ENCODE measurements around the gene UQCC2. TPM values are rescaled to one million over a fixed set of nuclear protein-coding genes. Genes with fewer than 3 reads are reported as not detected.

Gene UQCC2
- total and polyA plus RNA-seq, 2 donors (not counting 1 experiment from before 2014, with no cell fraction given): 13.2 to 16.6 TPM

DNA sequence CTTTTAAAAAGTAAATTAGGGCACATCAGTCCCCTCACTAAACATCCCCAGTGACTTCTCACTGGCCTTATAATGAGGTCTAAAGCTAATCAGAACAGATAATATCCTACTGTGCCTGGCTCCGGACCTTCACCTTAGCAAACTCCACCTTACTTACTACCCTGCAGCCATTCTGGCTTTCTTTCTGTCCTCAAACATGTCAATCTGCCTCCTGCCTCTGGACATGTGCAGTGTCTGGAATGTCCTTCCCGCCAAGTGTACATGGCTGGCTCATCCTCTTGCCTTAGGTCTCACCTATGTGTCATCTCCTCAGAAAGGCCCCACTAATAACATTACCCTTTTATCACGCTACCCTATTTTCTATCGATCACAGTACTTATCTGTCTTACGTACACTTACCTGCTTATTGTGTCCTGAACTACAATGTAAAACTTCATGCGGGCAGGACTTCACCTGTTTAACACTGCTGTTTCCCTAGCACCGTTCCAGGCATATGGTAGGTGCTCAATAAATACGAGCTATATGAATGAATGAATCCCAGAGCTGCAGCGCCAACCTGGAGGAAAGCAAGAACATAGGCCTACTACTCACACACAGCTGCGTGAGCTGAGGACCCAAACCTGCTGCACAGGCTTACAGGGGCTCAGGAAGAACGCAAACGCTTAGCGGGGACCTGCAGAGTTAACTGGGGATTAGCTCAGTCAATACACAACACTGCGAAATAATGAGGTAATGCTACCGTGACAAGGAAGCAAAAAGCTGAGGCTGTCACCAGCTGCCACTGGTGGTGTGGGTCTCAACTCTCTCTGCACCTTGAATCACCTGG, 991 bp downstream of the UQCC2 start:
- Histone ChIP-seq H2AFZ (ENCODE audit: insufficient read depth, low read depth, low read length, poor library complexity, severe bottlenecking) (peak overlapping the region; percentile 98), H3K4me1 (ENCODE audit: control insufficient read depth in 2 of 2, insufficient read depth in 2 of 2, low read length in 2 of 2) (peaks cover 16 to 28% of the 10 kb centered on the region in 2 donors), H3K27me3 (replicated peaks in 1 of 4; ENCODE audit: control extremely low read depth in 1 of 4, control insufficient read depth in 3 of 4, insufficient read depth in 4 of 4, low read length in 3 of 4) (no peaks in the 10 kb centered on the region), H3K9me3 (ENCODE audit: control extremely low read depth in 1 of 3, control insufficient read depth in 2 of 3, insufficient read depth in 1 of 3, low read length in 2 of 3) (peaks cover 0 to 4% (median 0%) of the 10 kb centered on the region in 3 donors), H3K9ac (ENCODE audit: low read length) (peak overlapping the region; percentile 89), H3K4me2 (replicated peaks; ENCODE audit: low read depth, low read length, poor library complexity, severe bottlenecking) (peak overlapping the region; percentile 84), H3K79me2 (ENCODE audit: control insufficient read depth, insufficient read depth, low read length) (peaks cover 20% of the 10 kb centered on the region), H3K36me3 (replicated peaks in 1 of 2; ENCODE audit: control extremely low read depth in 1 of 2, control insufficient read depth in 1 of 2, extremely low read depth in 1 of 2, insufficient read depth in 2 of 2, low read length in 1 of 2) (peaks cover 1 to 15% of the 10 kb centered on the region in 2 experiments), H3K27ac (ENCODE audit: low read length in 2 of 2) (peak overlapping the region; percentile 83 to 88), H3K4me3 (ENCODE audit: control extremely low read depth in 1 of 5, extremely low read depth in 1 of 5, insufficient read depth in 1 of 5, low read depth in 2 of 5, low read length in 4 of 5) (peak overlapping the region; percentile 62 to 96 (median 93)), H4K20me1 (ENCODE audit: control insufficient read depth, insufficient read depth, low read length, poor library complexity, severe bottlenecking) (no peaks in the 10 kb centered on the region)
- ATAC-seq (ENCODE audit: low read depth): no peak
- 84% methylated on average over 15 of the region's 15 CpGs for WGBS (ENCODE audit: insufficient coverage)
- DNase-seq: peak; percentile 20
- ChIA-PET POLR2A (interaction anchor here (0.5 to 1.3 kb wide), 6 partner anchors 15 to 124 kb away, joined by 3 to 4 read pairs (median 4); no protein-coding TSS in a partner anchor), CTCF (interaction anchor here (0.9 to 6.1 kb wide), 14 partner anchors 9 to 446 kb away, joined by 4 to 58 read pairs (median 8); partner anchors contain the start of genes BAK1 and ITPR3)
- TF ChIP-seq, protein P1, sequence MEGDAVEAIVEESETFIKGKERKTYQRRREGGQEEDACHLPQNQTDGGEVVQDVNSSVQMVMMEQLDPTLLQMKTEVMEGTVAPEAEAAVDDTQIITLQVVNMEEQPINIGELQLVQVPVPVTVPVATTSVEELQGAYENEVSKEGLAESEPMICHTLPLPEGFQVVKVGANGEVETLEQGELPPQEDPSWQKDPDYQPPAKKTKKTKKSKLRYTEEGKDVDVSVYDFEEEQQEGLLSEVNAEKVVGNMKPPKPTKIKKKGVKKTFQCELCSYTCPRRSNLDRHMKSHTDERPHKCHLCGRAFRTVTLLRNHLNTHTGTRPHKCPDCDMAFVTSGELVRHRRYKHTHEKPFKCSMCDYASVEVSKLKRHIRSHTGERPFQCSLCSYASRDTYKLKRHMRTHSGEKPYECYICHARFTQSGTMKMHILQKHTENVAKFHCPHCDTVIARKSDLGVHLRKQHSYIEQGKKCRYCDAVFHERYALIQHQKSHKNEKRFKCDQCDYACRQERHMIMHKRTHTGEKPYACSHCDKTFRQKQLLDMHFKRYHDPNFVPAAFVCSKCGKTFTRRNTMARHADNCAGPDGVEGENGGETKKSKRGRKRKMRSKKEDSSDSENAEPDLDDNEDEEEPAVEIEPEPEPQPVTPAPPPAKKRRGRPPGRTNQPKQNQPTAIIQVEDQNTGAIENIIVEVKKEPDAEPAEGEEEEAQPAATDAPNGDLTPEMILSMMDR (IDR thresholded peaks at IDR 0.05): no peak
- no peak for TF ChIP-seq EZH2 (IDR thresholded peaks at IDR 0.05; ENCODE audit: borderline replicate concordance, insufficient read depth, low read depth, low read length, poor library complexity, severe bottlenecking)
- intact Hi-C loops (cut with micrococcal nuclease): loop anchor here (1.0 kb wide), 6 partner anchors 11 to 317 kb away; partner anchors contain the start of genes ITPR3 and LEMD2
- Mint-ChIP-seq H3K27me3 (no peaks in the 10 kb centered on the region), H3K4me1 (peaks cover 33% of the 10 kb centered on the region), H3K9me3 (ENCODE audit: insufficient read depth) (no peaks in the 10 kb centered on the region), H3K27ac (peak overlapping the region; percentile 93), H3K4me3 (peak overlapping the region; percentile 87)

Data from B cell (primary cell).